Dendritic cell treated with granulocyte-macrophage colony-stimulating factor and Interleukin-4, amounts not matched to agents 40 ng/mL and 50 ng/mL, for 4 days (primary cell): ENCODE measurements around the gene GABBR2.

Experiments
- H3K27ac Mint-ChIP-seq: one replicate; pipeline ENCODE4 v1.8.0; 2022; ENCODE audit warnings: mild to moderate bottlenecking, mixed read lengths
- H3K27me3 Mint-ChIP-seq: one replicate; pipeline ENCODE4 v1.8.0; 2022; ENCODE audit warnings: mild to moderate bottlenecking, mixed read lengths
- H3K36me3 Mint-ChIP-seq: one replicate; pipeline ENCODE4 v1.8.0; 2022; ENCODE audit warnings: low read depth, mixed read lengths
- H3K4me1 Mint-ChIP-seq: one replicate; pipeline ENCODE4 v1.8.0; 2022; ENCODE audit warnings: low read depth, mixed read lengths
- H3K4me3 Mint-ChIP-seq: one replicate; pipeline ENCODE4 v1.8.0; 2022; ENCODE audit warnings: mild to moderate bottlenecking, moderate library complexity, mixed read lengths
- H3K9me3 Mint-ChIP-seq: one replicate; pipeline ENCODE4 v1.8.0; 2022; ENCODE audit warnings: mixed read lengths
- intact Hi-C: fragments of 100-400 bp; cut with micrococcal nuclease; formaldehyde crosslinking; loops from one replicate; pipeline ENCODE4 v1.15.0; 2022

Gene GABBR2

DNA sequence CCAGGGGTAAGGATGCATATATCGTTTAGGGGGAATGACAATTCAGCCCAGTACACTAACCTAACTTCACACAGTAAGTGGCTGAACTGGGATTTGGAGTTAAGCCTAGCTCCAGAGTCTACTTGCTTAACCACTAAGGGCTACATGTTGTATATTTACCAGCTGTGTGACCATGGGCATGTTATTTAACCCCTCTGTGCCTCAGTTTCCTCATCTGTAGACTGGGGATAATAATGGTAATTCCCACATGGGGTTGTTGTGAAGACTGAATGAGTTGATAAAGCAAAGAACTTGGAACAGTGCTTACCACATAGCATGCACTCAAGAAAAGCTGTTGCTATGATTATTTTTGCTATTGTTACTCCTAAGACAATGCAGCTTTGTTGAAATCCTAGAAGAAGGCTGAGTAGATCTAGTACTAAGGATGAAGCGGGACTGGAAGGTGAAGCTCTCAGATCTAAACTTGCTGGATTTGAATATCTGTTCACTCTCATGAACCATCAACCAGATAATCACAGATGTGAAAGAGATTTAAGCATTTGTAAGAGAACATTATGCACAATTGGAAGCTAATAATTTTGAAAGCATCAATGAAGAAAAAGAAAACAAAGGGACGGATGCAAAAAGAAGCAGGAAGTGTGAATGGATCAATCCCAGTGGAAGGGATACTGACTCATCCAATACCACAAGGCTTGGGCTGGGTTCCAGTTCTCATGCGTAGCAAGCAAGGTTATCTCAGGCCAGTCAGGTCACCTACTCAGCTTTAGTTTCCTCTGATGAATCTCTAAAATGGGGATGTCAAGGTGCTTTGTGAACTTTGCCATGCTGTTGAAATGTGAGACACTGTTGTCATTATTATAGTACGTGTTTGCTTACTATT lies 374.8 kb downstream of the GABBR2 start:
- intact Hi-C loops = no loop called here
- peaks cover 10% of the 10 kb centered on the region for H3K27me3 Mint-ChIP-seq
- H3K27ac Mint-ChIP-seq = no peak overlapping the region
- no peaks in the 10 kb centered on the region for H3K9me3 Mint-ChIP-seq
- no peak overlapping the region for H3K4me3 Mint-ChIP-seq
- H3K36me3 Mint-ChIP-seq = no peaks in the 10 kb centered on the region
- H3K4me1 Mint-ChIP-seq = no peaks in the 10 kb centered on the region

DNA sequence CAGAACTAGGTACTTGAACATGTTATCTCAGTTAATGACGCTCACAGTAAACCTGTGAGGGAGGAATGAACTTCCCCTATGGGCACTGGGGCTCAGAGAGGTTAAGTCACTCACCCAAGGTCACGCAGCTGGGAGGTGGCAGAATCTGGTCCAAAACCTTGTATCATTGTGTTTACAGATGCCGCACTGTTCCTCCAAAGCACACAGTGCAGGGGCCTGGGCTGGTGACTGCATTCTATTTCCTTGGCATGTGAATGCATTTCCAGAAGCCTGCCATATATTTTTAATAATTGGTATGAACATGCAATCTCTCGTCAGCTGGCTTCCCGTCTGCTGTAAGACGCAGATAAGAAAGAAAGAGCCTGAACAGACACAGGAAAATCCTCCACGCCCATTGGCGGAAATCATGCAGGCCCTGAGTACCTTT lies 376.3 kb downstream of the GABBR2 start:
- no peaks in the 10 kb centered on the region for H3K9me3 Mint-ChIP-seq
- intact Hi-C loops = no loop called here
- H3K36me3 Mint-ChIP-seq = no peaks in the 10 kb centered on the region
- H3K27ac Mint-ChIP-seq = no peak overlapping the region
- H3K4me3 Mint-ChIP-seq = no peak overlapping the region
- H3K4me1 Mint-ChIP-seq = peaks cover 5% of the 10 kb centered on the region
- H3K27me3 Mint-ChIP-seq = peaks cover 10% of the 10 kb centered on the region

DNA sequence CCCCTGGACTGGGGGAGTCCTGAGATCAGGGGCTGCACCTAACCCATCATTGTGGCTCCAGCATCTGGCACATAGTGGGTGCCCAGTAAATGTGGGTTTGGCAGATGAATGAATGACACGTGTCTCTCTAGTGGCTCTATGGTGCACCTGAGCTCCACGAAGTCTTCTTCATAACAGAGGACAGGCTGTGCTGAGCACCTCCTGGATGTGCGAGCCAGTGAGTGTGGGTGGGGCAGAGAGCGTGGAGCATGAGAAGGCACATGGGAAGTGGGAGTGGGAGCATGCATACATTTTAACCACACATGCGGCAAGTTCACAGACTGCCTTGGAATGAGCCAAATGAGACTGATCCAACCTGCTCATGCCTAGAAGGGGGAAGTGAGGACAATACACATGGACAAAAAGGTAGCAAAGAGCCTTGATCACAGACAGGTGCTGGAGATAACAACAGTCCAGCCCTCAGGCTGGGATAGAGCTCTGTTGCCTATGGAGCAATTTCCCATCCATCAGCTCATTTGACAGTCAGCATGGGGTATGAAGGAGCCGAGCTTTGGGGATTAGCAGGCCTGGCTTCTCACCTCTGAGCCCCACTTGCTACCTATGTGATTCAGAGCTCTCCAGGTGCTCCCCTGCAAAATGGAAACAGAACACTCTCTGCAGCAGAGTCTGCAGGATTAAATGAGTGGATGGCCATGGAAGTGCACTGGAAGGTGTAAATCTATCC lies 377.0 kb downstream of the GABBR2 start:
- peaks cover 5% of the 10 kb centered on the region for H3K4me1 Mint-ChIP-seq
- H3K9me3 Mint-ChIP-seq = no peaks in the 10 kb centered on the region
- peaks cover 10% of the 10 kb centered on the region for H3K27me3 Mint-ChIP-seq
- H3K27ac Mint-ChIP-seq = no peak overlapping the region
- intact Hi-C loops = no loop called here
- no peaks in the 10 kb centered on the region for H3K36me3 Mint-ChIP-seq
- no peak overlapping the region for H3K4me3 Mint-ChIP-seq

DNA sequence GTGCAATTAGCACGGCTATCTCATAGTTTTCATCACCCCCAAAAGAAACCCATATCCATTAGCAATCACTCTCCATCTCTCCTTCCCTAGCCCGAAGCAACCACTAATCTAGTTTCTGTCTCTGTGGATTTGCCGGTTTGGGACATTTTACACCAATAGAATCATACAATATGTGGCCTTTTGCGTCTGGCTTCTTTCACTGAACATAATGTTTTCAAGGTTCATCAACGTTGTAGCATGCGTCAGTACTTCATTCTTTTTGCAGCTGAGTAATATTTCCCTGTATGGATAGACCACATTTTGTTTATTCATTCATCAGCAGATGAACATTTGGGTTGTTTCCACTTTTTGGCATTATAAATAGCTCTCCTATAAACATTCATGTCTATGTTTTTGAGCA lies 377.9 kb downstream of the GABBR2 start:
- no peaks in the 10 kb centered on the region for H3K36me3 Mint-ChIP-seq
- intact Hi-C loops = no loop called here
- H3K4me1 Mint-ChIP-seq = peaks cover 5% of the 10 kb centered on the region

DNA sequence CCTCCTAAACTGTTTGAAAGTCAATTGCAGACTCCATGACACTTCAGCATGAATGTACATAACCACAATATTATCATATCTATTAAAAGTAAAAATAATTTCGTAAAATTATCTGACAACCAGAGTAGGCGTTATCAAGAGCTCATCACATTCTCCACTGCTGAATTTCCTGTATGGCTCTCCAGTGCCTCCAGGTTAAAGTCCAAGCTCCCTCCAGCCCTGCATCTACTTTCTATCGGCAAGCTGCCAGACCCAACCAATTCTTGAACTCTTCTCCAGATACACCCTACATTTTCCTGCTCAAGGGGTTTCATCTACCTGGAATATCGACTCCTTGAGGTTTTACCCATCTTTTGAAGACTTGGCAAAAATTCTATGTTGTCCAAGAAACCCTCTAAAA lies 378.8 kb downstream of the GABBR2 start:
- Mint-ChIP-seq H3K36me3 (no peaks in the 10 kb centered on the region), H3K4me3 (no peak overlapping the region), H3K4me1 (peaks cover 5% of the 10 kb centered on the region), H3K27me3 (peaks cover 10% of the 10 kb centered on the region), H3K9me3 (no peaks in the 10 kb centered on the region), H3K27ac (no peak overlapping the region)
- intact Hi-C loops = no loop called here

More for the DNA sequence above, 377.9 kb downstream of the GABBR2 start:
- Mint-ChIP-seq H3K27ac (no peak overlapping the region), H3K4me3 (no peak overlapping the region), H3K9me3 (no peaks in the 10 kb centered on the region), H3K27me3 (peaks cover 10% of the 10 kb centered on the region)

DNA sequence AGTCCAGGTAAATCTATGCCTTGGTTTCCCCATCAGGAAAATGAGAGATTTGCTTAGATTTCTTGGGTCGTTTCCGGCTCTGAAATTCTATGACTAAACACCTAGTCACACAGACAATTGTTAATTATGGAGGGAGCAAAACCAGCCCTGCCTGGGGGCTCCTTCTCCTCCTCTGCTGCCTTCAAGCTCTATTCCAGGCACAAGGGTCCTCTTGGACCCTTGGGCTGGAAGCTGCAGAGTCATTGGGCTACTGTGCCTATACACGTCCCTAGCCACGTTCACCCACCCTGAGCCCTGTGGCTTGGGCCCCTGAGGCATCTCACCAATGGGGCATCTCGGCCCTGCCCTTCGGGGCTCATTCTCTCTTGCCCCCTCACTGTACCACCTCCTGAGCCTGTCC lies 379.5 kb downstream of the GABBR2 start:
- Mint-ChIP-seq H3K27me3 (peaks cover 10% of the 10 kb centered on the region), H3K27ac (no peak overlapping the region), H3K9me3 (no peaks in the 10 kb centered on the region), H3K4me3 (no peak overlapping the region), H3K4me1 (peaks cover 5% of the 10 kb centered on the region), H3K36me3 (no peaks in the 10 kb centered on the region)
- intact Hi-C loops = no loop called here

DNA sequence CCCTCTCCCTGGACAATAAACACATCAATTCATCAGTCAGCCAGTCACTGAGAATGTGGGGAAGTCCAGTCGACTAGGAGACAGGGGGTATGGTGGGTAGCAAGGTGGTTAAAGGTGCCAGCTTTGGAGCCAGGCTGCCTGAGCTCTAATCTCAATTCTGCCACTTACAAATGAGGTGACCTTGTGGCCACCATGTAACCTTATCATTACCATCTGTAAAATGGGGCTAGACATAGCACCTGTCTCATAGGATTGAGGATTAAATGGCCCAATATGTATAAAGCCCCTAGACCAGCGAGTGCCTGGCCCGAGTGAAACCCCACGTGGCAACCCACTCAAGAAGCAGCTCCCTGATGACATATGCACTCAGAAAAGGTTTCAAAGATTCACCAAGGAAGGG lies 380.0 kb downstream of the GABBR2 start:
- no peaks in the 10 kb centered on the region for H3K36me3 Mint-ChIP-seq
- H3K27ac Mint-ChIP-seq = no peak overlapping the region
- no peaks in the 10 kb centered on the region for H3K9me3 Mint-ChIP-seq
- H3K27me3 Mint-ChIP-seq = peaks cover 10% of the 10 kb centered on the region
- H3K4me3 Mint-ChIP-seq = no peak overlapping the region
- intact Hi-C loops = no loop called here
- peaks cover 5% of the 10 kb centered on the region for H3K4me1 Mint-ChIP-seq

DNA sequence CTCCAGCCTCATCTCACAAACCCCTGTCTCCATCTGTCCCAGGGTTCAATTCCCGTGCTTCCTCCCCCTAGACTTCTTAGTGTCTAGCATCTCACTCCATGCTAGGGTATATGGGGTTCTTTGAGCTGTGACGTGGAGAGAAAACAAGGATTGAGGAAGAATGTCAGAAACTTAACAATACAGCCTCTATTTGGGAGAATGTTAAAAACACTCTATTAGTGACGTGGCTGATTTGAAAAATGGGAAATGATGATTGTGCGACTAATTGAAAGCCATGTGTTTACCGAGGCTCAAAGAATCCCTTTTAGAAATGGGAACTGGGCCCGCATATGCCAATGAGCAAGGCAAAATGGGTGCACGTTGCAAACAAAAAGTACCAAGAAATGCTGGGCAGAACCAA lies 380.6 kb downstream of the GABBR2 start:
- H3K4me1 Mint-ChIP-seq = peaks cover 5% of the 10 kb centered on the region
- peaks cover 10% of the 10 kb centered on the region for H3K27me3 Mint-ChIP-seq
- no peaks in the 10 kb centered on the region for H3K9me3 Mint-ChIP-seq
- H3K4me3 Mint-ChIP-seq = no peak overlapping the region
- H3K27ac Mint-ChIP-seq = no peak overlapping the region
- intact Hi-C loops = no loop called here
- H3K36me3 Mint-ChIP-seq = no peaks in the 10 kb centered on the region

DNA sequence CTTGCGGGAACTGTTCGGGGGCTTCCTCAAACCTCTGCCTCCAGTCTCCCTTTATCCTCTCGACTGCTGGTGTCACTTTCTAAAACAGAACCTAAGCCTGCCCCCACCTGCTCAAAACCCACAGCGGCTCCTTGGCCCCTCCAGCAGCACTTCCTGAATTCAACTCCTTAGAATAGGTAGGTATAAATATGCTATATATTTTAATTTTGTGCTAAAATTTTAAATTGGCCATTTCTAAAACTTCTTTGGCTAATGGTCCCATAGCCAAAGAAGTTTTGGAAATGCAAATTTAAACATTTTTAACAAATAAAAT lies 381.5 kb downstream of the GABBR2 start:
- Mint-ChIP-seq H3K4me1 (peaks cover 5% of the 10 kb centered on the region), H3K27ac (no peak overlapping the region), H3K4me3 (no peak overlapping the region), H3K27me3 (peaks cover 12% of the 10 kb centered on the region), H3K9me3 (no peaks in the 10 kb centered on the region), H3K36me3 (no peaks in the 10 kb centered on the region)
- intact Hi-C loops = no loop called here

DNA sequence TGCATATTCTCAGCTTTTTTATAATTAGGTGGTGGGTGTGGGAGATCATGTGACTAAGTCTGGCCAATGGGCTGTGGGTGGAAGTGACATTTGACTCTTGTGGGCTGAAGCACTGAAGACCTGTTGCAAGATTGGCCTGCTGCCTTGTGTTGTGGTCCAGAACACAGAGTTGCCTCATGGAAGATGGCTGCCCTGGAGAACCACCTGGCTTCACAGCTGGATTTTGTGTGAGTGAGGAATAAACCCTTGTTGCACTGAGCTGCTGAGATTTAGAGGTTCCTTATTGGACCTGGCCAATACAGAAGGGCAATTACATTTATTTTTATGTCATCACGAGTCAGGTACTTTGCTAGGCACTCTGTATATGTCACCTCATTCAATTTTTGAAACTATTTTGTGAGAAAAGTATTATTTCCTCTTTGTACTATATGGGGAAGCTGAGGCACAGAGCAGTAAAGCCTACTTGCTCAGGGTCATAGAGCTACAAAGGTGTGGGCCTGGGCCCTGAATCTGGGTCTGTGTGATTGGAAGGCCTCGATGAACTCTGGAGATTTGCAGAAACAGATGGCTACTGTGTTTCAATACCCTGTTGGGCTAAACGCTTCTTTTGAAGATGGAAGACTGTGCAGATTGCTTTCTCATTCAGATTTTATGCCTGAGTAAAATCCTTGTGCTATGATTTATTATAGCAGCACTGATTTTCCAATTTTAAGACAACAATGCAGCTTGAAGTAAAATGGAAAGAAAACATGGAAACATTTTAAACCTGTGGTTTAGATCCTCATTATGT lies 382.1 kb downstream of the GABBR2 start:
- no peak overlapping the region for H3K4me3 Mint-ChIP-seq
- no peaks in the 10 kb centered on the region for H3K36me3 Mint-ChIP-seq
- intact Hi-C loops = no loop called here
- H3K27ac Mint-ChIP-seq = no peak overlapping the region
- H3K9me3 Mint-ChIP-seq = no peaks in the 10 kb centered on the region
- peaks cover 5% of the 10 kb centered on the region for H3K4me1 Mint-ChIP-seq
- H3K27me3 Mint-ChIP-seq = peaks cover 15% of the 10 kb centered on the region

DNA sequence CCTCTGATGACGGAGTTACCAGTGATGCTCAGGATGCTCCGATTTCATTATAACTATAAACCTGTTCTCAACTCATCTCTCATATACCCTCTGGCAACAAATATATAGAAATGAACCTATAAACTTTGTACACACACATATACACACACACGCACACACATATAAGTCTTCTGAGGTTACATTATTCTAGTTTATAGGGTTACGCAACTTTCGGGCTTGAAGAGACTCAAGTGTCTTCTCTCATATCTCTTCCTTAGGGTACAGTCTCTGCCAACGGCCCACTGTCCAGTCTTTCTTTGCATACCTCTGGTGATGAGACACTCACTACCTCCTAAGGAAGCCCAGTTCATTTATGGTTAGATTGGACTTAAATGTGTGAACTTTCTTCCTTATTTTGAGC lies 383.9 kb downstream of the GABBR2 start:
- Mint-ChIP-seq H3K9me3 (no peaks in the 10 kb centered on the region), H3K4me1 (peaks cover 5% of the 10 kb centered on the region), H3K27me3 (peaks cover 8% of the 10 kb centered on the region), H3K36me3 (no peaks in the 10 kb centered on the region), H3K27ac (no peak overlapping the region), H3K4me3 (no peak overlapping the region)
- intact Hi-C loops = no loop called here

DNA sequence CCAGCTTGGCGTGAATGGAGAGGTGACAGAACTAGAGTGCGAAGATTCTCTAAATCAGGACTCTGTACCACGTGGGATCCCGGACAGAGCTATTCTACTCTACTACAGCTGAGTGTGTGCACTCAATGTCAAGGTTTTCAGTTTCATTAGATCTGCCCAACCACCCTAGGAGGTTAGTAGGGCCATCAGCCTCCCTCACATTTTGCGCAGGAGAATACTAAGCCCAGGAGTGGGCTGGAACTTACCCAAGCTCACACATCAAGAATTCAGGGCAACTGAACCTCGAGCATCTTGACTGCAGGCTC lies 385.0 kb downstream of the GABBR2 start:
- Mint-ChIP-seq H3K4me3 (no peak overlapping the region), H3K4me1 (peaks cover 5% of the 10 kb centered on the region), H3K27me3 (peaks cover 5% of the 10 kb centered on the region), H3K9me3 (no peaks in the 10 kb centered on the region), H3K27ac (no peak overlapping the region), H3K36me3 (no peaks in the 10 kb centered on the region)
- intact Hi-C loops = no loop called here

DNA sequence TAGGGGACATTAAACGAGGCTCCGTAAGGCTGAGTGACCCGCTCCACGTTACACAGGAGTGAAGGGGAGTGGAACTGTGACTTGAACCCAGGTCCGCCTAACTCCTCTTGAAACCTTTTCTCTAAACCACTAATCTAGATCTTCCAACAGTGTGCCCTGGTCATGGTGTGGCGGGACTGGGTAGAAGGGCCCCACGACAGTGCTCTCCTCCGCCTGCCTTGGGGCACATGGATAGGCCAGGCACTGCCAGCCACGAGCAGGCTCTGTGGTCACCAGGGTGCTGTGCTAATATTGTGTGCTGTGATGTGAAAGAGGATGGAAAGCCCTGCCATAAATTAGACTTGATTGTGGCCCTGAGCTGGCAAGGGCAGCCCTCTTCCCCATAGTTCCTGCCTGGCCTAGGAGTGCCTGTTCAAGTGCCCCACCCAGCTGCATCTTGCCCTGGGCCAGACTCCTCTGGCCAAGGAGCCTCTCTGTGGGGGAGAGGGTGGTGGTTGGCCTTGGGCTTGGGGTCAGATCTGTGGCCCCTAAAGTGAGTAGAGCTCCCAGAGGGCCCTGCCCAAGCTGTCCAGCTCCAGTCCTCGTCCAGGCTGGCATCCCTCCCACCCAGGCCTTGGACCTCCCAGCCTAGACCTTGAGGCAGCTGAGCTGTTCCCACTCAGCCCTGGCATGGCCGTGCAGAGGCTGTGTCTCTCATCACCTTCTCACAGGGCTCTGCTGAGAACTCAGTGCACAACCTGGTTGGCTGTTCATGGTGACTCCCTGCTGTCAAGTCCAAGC lies 385.5 kb downstream of the GABBR2 start:
- Mint-ChIP-seq H3K4me1 (peaks cover 4% of the 10 kb centered on the region), H3K4me3 (no peak overlapping the region), H3K36me3 (no peaks in the 10 kb centered on the region), H3K27me3 (peaks cover 5% of the 10 kb centered on the region), H3K27ac (no peak overlapping the region), H3K9me3 (no peaks in the 10 kb centered on the region)
- intact Hi-C loops = no loop called here

DNA sequence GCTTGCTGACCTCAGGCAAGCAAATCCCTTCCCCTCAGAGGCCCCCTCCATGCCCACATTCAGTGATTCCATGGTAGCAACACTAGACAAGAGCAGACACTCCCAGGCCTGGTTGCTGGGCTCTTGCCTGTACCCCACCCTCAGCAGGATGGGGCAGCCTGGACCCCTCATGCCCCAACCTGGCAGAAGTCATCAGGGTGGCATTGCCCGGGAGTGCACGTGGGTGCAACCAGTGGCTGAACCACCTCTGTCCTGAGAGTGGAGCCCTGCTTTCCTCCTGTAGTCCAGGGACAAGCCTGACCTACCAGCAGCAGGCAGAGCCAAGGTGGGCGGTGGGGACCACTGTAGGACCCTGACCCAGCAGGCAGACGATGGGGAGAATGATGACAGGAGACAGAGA lies 387.5 kb downstream of the GABBR2 start:
- H3K4me3 Mint-ChIP-seq = no peak overlapping the region
- peaks cover 5% of the 10 kb centered on the region for H3K27me3 Mint-ChIP-seq
- no peaks in the 10 kb centered on the region for H3K4me1 Mint-ChIP-seq
- no peaks in the 10 kb centered on the region for H3K36me3 Mint-ChIP-seq
- no peaks in the 10 kb centered on the region for H3K9me3 Mint-ChIP-seq
- intact Hi-C loops = no loop called here
- no peak overlapping the region for H3K27ac Mint-ChIP-seq
